ENCODE results near the gene LDLR. TPM values are rescaled to one million over a fixed set of nuclear protein-coding genes. Genes with fewer than 3 reads are reported as not detected.

The LDLR gene
- total RNA-seq, 1 donor from 2014 or later: 121 TPM

- DNase-seq (ENCODE audit: low spot score): no peak
- no peak overlapping the region for H3K27ac Mint-ChIP-seq (ENCODE audit: unreplicated experiment)
Measured at GRCh38 chr19:11054628-11055027, 34.6 kb upstream of the LDLR start.

GRCh38 chr19:11058246-11059030 is 30.8 kb upstream of the LDLR start:
- peaks cover 3% of the 10 kb centered on the region for H3K4me1 Mint-ChIP-seq (ENCODE audit: low read depth)
- H3K27ac Mint-ChIP-seq (ENCODE audit: unreplicated experiment): no peak overlapping the region
- H3K4me3 Mint-ChIP-seq (ENCODE audit: unreplicated experiment): no peak overlapping the region
- H3K36me3 Mint-ChIP-seq (ENCODE audit: low read depth): peaks cover 15% of the 10 kb centered on the region
- no peak for TF ChIP-seq CTCF (IDR thresholded peaks at IDR 0.05)
- no peaks in the 10 kb centered on the region for H3K9me3 Mint-ChIP-seq (ENCODE audit: low read depth)
- DNase-seq (ENCODE audit: low spot score): no peak
- no peaks in the 10 kb centered on the region for H3K27me3 Mint-ChIP-seq (ENCODE audit: low read depth)

More at GRCh38 chr19:11054628-11055027, 34.6 kb upstream of the LDLR start:
- no peaks in the 10 kb centered on the region for H3K27me3 Mint-ChIP-seq (ENCODE audit: low read depth)
- peaks cover 9% of the 10 kb centered on the region for H3K4me1 Mint-ChIP-seq (ENCODE audit: low read depth)
- H3K9me3 Mint-ChIP-seq (ENCODE audit: low read depth): no peaks in the 10 kb centered on the region
- H3K36me3 Mint-ChIP-seq (ENCODE audit: low read depth): peaks cover 8% of the 10 kb centered on the region
- no peak overlapping the region for H3K4me3 Mint-ChIP-seq (ENCODE audit: unreplicated experiment)
- TF ChIP-seq CTCF (IDR thresholded peaks at IDR 0.05): no peak

GRCh38 chr19:11059511-11060358 is 29.5 kb upstream of the LDLR start:
- no peaks in the 10 kb centered on the region for H3K27me3 Mint-ChIP-seq (ENCODE audit: low read depth)
- no peak overlapping the region for H3K4me3 Mint-ChIP-seq (ENCODE audit: unreplicated experiment)
- peaks cover 18% of the 10 kb centered on the region for H3K36me3 Mint-ChIP-seq (ENCODE audit: low read depth)
- no peak for DNase-seq (ENCODE audit: low spot score)
- no peak for TF ChIP-seq CTCF (IDR thresholded peaks at IDR 0.05)
- H3K27ac Mint-ChIP-seq (ENCODE audit: unreplicated experiment): no peak overlapping the region
- peaks cover 4% of the 10 kb centered on the region for H3K4me1 Mint-ChIP-seq (ENCODE audit: low read depth)
- H3K9me3 Mint-ChIP-seq (ENCODE audit: low read depth): no peaks in the 10 kb centered on the region

- DNase-seq (ENCODE audit: low spot score): no peak
- H3K36me3 Mint-ChIP-seq (ENCODE audit: low read depth): peaks cover 18% of the 10 kb centered on the region
- no peak overlapping the region for H3K27ac Mint-ChIP-seq (ENCODE audit: unreplicated experiment)
- TF ChIP-seq CTCF (IDR thresholded peaks at IDR 0.05): no peak
- H3K4me1 Mint-ChIP-seq (ENCODE audit: low read depth): peaks cover 9% of the 10 kb centered on the region
- no peaks in the 10 kb centered on the region for H3K9me3 Mint-ChIP-seq (ENCODE audit: low read depth)
- H3K27me3 Mint-ChIP-seq (ENCODE audit: low read depth): no peaks in the 10 kb centered on the region
- H3K4me3 Mint-ChIP-seq (ENCODE audit: unreplicated experiment): no peak overlapping the region
Measured at GRCh38 chr19:11061952-11062351, 27.3 kb upstream of the LDLR start.

GRCh38 chr19:11063434-11063833 is 25.8 kb upstream of the LDLR start:
- H3K4me1 Mint-ChIP-seq (ENCODE audit: low read depth): peaks cover 9% of the 10 kb centered on the region
- no peak overlapping the region for H3K4me3 Mint-ChIP-seq (ENCODE audit: unreplicated experiment)
- no peak for DNase-seq (ENCODE audit: low spot score)
- H3K9me3 Mint-ChIP-seq (ENCODE audit: low read depth): no peaks in the 10 kb centered on the region
- H3K27ac Mint-ChIP-seq (ENCODE audit: unreplicated experiment): no peak overlapping the region
- TF ChIP-seq CTCF (IDR thresholded peaks at IDR 0.05): no peak
- no peaks in the 10 kb centered on the region for H3K27me3 Mint-ChIP-seq (ENCODE audit: low read depth)
- H3K36me3 Mint-ChIP-seq (ENCODE audit: low read depth): peaks cover 24% of the 10 kb centered on the region

Data from chondrocyte (in vitro differentiated cells).